ENCODE data around the gene PHKB.

The PHKB gene

GRCh38 chr16:47584464-47585225 lies 123.5 kb downstream of the PHKB start:
- no peaks in the 10 kb centered on the region for H3K9me3 Mint-ChIP-seq
- H3K36me3 Mint-ChIP-seq (ENCODE audit: low read depth) = peaks cover 3% of the 10 kb centered on the region
- no peaks in the 10 kb centered on the region for H3K27me3 Mint-ChIP-seq (ENCODE audit: low read depth)
- H3K27ac Mint-ChIP-seq = no peak overlapping the region
- no peak overlapping the region for H3K4me3 Mint-ChIP-seq
- no peaks in the 10 kb centered on the region for H3K4me1 Mint-ChIP-seq (ENCODE audit: low read depth)

- Mint-ChIP-seq H3K4me3 (no peak overlapping the region), H3K4me1 (ENCODE audit: low read depth) (no peaks in the 10 kb centered on the region), H3K27me3 (ENCODE audit: low read depth) (no peaks in the 10 kb centered on the region), H3K27ac (no peak overlapping the region), H3K36me3 (ENCODE audit: low read depth) (peaks cover 11% of the 10 kb centered on the region), H3K9me3 (no peaks in the 10 kb centered on the region)
These were observed 125.0 kb downstream of the PHKB start for GRCh38 chr16:47586121-47586520.

- H3K4me3 Mint-ChIP-seq = no peak overlapping the region
- no peaks in the 10 kb centered on the region for H3K27me3 Mint-ChIP-seq (ENCODE audit: low read depth)
- no peaks in the 10 kb centered on the region for H3K4me1 Mint-ChIP-seq (ENCODE audit: low read depth)
- no peak overlapping the region for H3K27ac Mint-ChIP-seq
- H3K9me3 Mint-ChIP-seq = no peaks in the 10 kb centered on the region
- H3K36me3 Mint-ChIP-seq (ENCODE audit: low read depth) = peaks cover 23% of the 10 kb centered on the region
These were observed 129.3 kb downstream of the PHKB start for GRCh38 chr16:47590472-47590871.

GRCh38 chr16:47592232-47592631 lies 131.1 kb downstream of the PHKB start:
- H3K36me3 Mint-ChIP-seq (ENCODE audit: low read depth) = peaks cover 23% of the 10 kb centered on the region
- H3K4me3 Mint-ChIP-seq = no peak overlapping the region
- no peaks in the 10 kb centered on the region for H3K9me3 Mint-ChIP-seq
- H3K4me1 Mint-ChIP-seq (ENCODE audit: low read depth) = no peaks in the 10 kb centered on the region
- no peak overlapping the region for H3K27ac Mint-ChIP-seq
- no peaks in the 10 kb centered on the region for H3K27me3 Mint-ChIP-seq (ENCODE audit: low read depth)

- Mint-ChIP-seq H3K4me1 (ENCODE audit: low read depth) (peaks cover 2% of the 10 kb centered on the region), H3K4me3 (no peak overlapping the region), H3K27me3 (ENCODE audit: low read depth) (no peaks in the 10 kb centered on the region), H3K27ac (no peak overlapping the region), H3K9me3 (no peaks in the 10 kb centered on the region), H3K36me3 (ENCODE audit: low read depth) (peaks cover 2% of the 10 kb centered on the region)
These were observed 138.4 kb downstream of the PHKB start for GRCh38 chr16:47599512-47599911.

GRCh38 chr16:47600376-47600775 lies 139.2 kb downstream of the PHKB start:
- Mint-ChIP-seq H3K4me3 (no peak overlapping the region), H3K36me3 (ENCODE audit: low read depth) (peaks cover 2% of the 10 kb centered on the region), H3K27me3 (ENCODE audit: low read depth) (no peaks in the 10 kb centered on the region), H3K9me3 (no peaks in the 10 kb centered on the region), H3K4me1 (ENCODE audit: low read depth) (peaks cover 2% of the 10 kb centered on the region), H3K27ac (no peak overlapping the region)

- no peak overlapping the region for H3K27ac Mint-ChIP-seq
- no peak overlapping the region for H3K4me3 Mint-ChIP-seq
- H3K36me3 Mint-ChIP-seq (ENCODE audit: low read depth) = peaks cover 9% of the 10 kb centered on the region
These were observed 143.2 kb downstream of the PHKB start for GRCh38 chr16:47604306-47604705.

GRCh38 chr16:47611042-47611441 lies 149.9 kb downstream of the PHKB start:
- no peaks in the 10 kb centered on the region for H3K4me1 Mint-ChIP-seq (ENCODE audit: low read depth)
- H3K27me3 Mint-ChIP-seq (ENCODE audit: low read depth) = no peaks in the 10 kb centered on the region
- no peak overlapping the region for H3K27ac Mint-ChIP-seq
- peaks cover 3% of the 10 kb centered on the region for H3K9me3 Mint-ChIP-seq
- H3K36me3 Mint-ChIP-seq (ENCODE audit: low read depth) = peaks cover 27% of the 10 kb centered on the region
- H3K4me3 Mint-ChIP-seq = no peak overlapping the region

More at GRCh38 chr16:47604306-47604705, 143.2 kb downstream of the PHKB start:
- Mint-ChIP-seq H3K27me3 (ENCODE audit: low read depth) (no peaks in the 10 kb centered on the region), H3K4me1 (ENCODE audit: low read depth) (peaks cover 2% of the 10 kb centered on the region), H3K9me3 (peaks cover 3% of the 10 kb centered on the region)

GRCh38 chr16:47611848-47612493 lies 150.8 kb downstream of the PHKB start:
- Mint-ChIP-seq H3K27ac (no peak overlapping the region), H3K4me3 (no peak overlapping the region), H3K36me3 (ENCODE audit: low read depth) (peaks cover 27% of the 10 kb centered on the region)

GRCh38 chr16:47612711-47613110 lies 151.6 kb downstream of the PHKB start:
- no peaks in the 10 kb centered on the region for H3K27me3 Mint-ChIP-seq (ENCODE audit: low read depth)
- no peaks in the 10 kb centered on the region for H3K4me1 Mint-ChIP-seq (ENCODE audit: low read depth)
- no peak overlapping the region for H3K27ac Mint-ChIP-seq
- no peak overlapping the region for H3K4me3 Mint-ChIP-seq
- H3K36me3 Mint-ChIP-seq (ENCODE audit: low read depth) = peaks cover 24% of the 10 kb centered on the region
- H3K9me3 Mint-ChIP-seq = no peaks in the 10 kb centered on the region

More at GRCh38 chr16:47611848-47612493, 150.8 kb downstream of the PHKB start:
- Mint-ChIP-seq H3K4me1 (ENCODE audit: low read depth) (no peaks in the 10 kb centered on the region), H3K27me3 (ENCODE audit: low read depth) (no peaks in the 10 kb centered on the region), H3K9me3 (peaks cover 3% of the 10 kb centered on the region)

GRCh38 chr16:47613251-47613650 lies 152.1 kb downstream of the PHKB start:
- Mint-ChIP-seq H3K9me3 (no peaks in the 10 kb centered on the region), H3K36me3 (ENCODE audit: low read depth) (peaks cover 24% of the 10 kb centered on the region), H3K4me3 (no peak overlapping the region), H3K4me1 (ENCODE audit: low read depth) (no peaks in the 10 kb centered on the region), H3K27me3 (ENCODE audit: low read depth) (no peaks in the 10 kb centered on the region), H3K27ac (no peak overlapping the region)

- Mint-ChIP-seq H3K27me3 (ENCODE audit: low read depth) (no peaks in the 10 kb centered on the region), H3K4me3 (no peak overlapping the region), H3K36me3 (ENCODE audit: low read depth) (peaks cover 7% of the 10 kb centered on the region), H3K9me3 (no peaks in the 10 kb centered on the region), H3K4me1 (ENCODE audit: low read depth) (no peaks in the 10 kb centered on the region), H3K27ac (no peak overlapping the region)
These were observed 156.6 kb downstream of the PHKB start for GRCh38 chr16:47617732-47618131.

GRCh38 chr16:47622451-47623176 lies 161.5 kb downstream of the PHKB start:
- H3K4me1 Mint-ChIP-seq (ENCODE audit: low read depth) = no peaks in the 10 kb centered on the region
- no peaks in the 10 kb centered on the region for H3K9me3 Mint-ChIP-seq
- H3K27me3 Mint-ChIP-seq (ENCODE audit: low read depth) = no peaks in the 10 kb centered on the region
- no peak overlapping the region for H3K4me3 Mint-ChIP-seq
- peaks cover 7% of the 10 kb centered on the region for H3K36me3 Mint-ChIP-seq (ENCODE audit: low read depth)
- H3K27ac Mint-ChIP-seq = no peak overlapping the region

GRCh38 chr16:47624563-47624962 lies 163.4 kb downstream of the PHKB start:
- no peaks in the 10 kb centered on the region for H3K4me1 Mint-ChIP-seq (ENCODE audit: low read depth)
- no peak overlapping the region for H3K27ac Mint-ChIP-seq
- no peaks in the 10 kb centered on the region for H3K27me3 Mint-ChIP-seq (ENCODE audit: low read depth)
- H3K9me3 Mint-ChIP-seq = no peaks in the 10 kb centered on the region
- no peak overlapping the region for H3K4me3 Mint-ChIP-seq
- peaks cover 7% of the 10 kb centered on the region for H3K36me3 Mint-ChIP-seq (ENCODE audit: low read depth)

GRCh38 chr16:47625115-47625567 lies 164.0 kb downstream of the PHKB start:
- Mint-ChIP-seq H3K27ac (no peak overlapping the region), H3K4me1 (ENCODE audit: low read depth) (no peaks in the 10 kb centered on the region), H3K9me3 (no peaks in the 10 kb centered on the region), H3K4me3 (no peak overlapping the region), H3K36me3 (ENCODE audit: low read depth) (peaks cover 7% of the 10 kb centered on the region), H3K27me3 (ENCODE audit: low read depth) (no peaks in the 10 kb centered on the region)

Data from T-helper 1 cell treated with Interleukin-12 subunit alpha and Interleukin-12 subunit beta and Interleukin-4 antibody, amounts not matched to agents 30 μg/mL and 1 μg/mL, for 36 hours (primary cell).